ENCODE data around the gene SYNDIG1.

SYNDIG1 gene

GRCh38 chr20:24487240-24487639 lies 17.8 kb downstream of the SYNDIG1 start:
- Histone ChIP-seq H3K27me3 (ENCODE audit: insufficient read depth, poor library complexity, severe bottlenecking) (no peaks in the 10 kb centered on the region), H3K27ac (replicated peaks) (no peak overlapping the region), H3K4me3 (replicated peaks; ENCODE audit: insufficient read depth, low read length) (no peak overlapping the region)
- no peak for TF ChIP-seq POLR2AphosphoS5 (IDR thresholded peaks at IDR 0.05; ENCODE audit: low read depth)
- no peak for TF ChIP-seq GABPA (IDR thresholded peaks at IDR 0.05; ENCODE audit: low read depth)
- TF ChIP-seq, protein P1, sequence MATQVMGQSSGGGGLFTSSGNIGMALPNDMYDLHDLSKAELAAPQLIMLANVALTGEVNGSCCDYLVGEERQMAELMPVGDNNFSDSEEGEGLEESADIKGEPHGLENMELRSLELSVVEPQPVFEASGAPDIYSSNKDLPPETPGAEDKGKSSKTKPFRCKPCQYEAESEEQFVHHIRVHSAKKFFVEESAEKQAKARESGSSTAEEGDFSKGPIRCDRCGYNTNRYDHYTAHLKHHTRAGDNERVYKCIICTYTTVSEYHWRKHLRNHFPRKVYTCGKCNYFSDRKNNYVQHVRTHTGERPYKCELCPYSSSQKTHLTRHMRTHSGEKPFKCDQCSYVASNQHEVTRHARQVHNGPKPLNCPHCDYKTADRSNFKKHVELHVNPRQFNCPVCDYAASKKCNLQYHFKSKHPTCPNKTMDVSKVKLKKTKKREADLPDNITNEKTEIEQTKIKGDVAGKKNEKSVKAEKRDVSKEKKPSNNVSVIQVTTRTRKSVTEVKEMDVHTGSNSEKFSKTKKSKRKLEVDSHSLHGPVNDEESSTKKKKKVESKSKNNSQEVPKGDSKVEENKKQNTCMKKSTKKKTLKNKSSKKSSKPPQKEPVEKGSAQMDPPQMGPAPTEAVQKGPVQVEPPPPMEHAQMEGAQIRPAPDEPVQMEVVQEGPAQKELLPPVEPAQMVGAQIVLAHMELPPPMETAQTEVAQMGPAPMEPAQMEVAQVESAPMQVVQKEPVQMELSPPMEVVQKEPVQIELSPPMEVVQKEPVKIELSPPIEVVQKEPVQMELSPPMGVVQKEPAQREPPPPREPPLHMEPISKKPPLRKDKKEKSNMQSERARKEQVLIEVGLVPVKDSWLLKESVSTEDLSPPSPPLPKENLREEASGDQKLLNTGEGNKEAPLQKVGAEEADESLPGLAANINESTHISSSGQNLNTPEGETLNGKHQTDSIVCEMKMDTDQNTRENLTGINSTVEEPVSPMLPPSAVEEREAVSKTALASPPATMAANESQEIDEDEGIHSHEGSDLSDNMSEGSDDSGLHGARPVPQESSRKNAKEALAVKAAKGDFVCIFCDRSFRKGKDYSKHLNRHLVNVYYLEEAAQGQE (IDR thresholded peaks at IDR 0.05; ENCODE audit: insufficient replicate concordance, low read depth) = no peak
- TF ChIP-seq SPI1 (IDR thresholded peaks at IDR 0.05; ENCODE audit: borderline replicate concordance, low read depth) = no peak
- TF ChIP-seq, protein P2, sequence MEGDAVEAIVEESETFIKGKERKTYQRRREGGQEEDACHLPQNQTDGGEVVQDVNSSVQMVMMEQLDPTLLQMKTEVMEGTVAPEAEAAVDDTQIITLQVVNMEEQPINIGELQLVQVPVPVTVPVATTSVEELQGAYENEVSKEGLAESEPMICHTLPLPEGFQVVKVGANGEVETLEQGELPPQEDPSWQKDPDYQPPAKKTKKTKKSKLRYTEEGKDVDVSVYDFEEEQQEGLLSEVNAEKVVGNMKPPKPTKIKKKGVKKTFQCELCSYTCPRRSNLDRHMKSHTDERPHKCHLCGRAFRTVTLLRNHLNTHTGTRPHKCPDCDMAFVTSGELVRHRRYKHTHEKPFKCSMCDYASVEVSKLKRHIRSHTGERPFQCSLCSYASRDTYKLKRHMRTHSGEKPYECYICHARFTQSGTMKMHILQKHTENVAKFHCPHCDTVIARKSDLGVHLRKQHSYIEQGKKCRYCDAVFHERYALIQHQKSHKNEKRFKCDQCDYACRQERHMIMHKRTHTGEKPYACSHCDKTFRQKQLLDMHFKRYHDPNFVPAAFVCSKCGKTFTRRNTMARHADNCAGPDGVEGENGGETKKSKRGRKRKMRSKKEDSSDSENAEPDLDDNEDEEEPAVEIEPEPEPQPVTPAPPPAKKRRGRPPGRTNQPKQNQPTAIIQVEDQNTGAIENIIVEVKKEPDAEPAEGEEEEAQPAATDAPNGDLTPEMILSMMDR (IDR thresholded peaks at IDR 0.05; ENCODE audit: insufficient read depth, low read length) = no peak
- no peak for DNase-seq (ENCODE audit: low read depth in 1 of 2, low spot score in 1 of 2)

DNA sequence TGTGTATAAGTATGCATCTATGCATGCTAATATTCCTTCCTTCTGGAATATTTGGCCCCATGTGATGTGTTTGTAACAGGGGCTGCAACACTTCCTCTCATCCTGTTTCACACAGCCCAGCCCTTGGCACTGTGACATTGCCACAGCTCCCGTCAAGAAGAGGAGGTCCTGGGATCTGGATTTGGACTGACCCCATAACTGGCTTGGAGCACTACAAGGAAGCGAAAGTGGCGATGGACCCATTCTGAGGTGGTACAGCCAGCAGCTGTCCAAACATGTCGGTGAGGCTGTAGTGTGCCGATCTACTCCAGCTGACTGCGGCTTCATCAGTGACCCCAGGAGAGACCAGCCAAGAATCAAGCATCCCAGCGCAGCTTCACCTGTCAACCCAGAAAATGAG lies 18.2 kb downstream of the SYNDIG1 start:
- no peak for DNase-seq (ENCODE audit: low read depth in 1 of 2, low spot score in 1 of 2)
- no peak for TF ChIP-seq GABPA (IDR thresholded peaks at IDR 0.05; ENCODE audit: low read depth)
- TF ChIP-seq, protein P2 (IDR thresholded peaks at IDR 0.05; ENCODE audit: insufficient read depth, low read length) = no peak
- TF ChIP-seq, protein P1 (IDR thresholded peaks at IDR 0.05; ENCODE audit: insufficient replicate concordance, low read depth) = no peak
- no peak for TF ChIP-seq SPI1 (IDR thresholded peaks at IDR 0.05; ENCODE audit: borderline replicate concordance, low read depth)
- no peak for TF ChIP-seq POLR2AphosphoS5 (IDR thresholded peaks at IDR 0.05; ENCODE audit: low read depth)
- H3K27me3 ChIP-seq (ENCODE audit: insufficient read depth, poor library complexity, severe bottlenecking) = no peaks in the 10 kb centered on the region

GRCh38 chr20:24488064-24488799 lies 18.8 kb downstream of the SYNDIG1 start:
- no peak for DNase-seq (ENCODE audit: low read depth in 1 of 2, low spot score in 1 of 2)
- no peak overlapping the region for H3K4me3 ChIP-seq (replicated peaks; ENCODE audit: insufficient read depth, low read length)
- no peaks in the 10 kb centered on the region for H3K27me3 ChIP-seq (ENCODE audit: insufficient read depth, poor library complexity, severe bottlenecking)
- TF ChIP-seq, protein P1 (IDR thresholded peaks at IDR 0.05; ENCODE audit: insufficient replicate concordance, low read depth) = no peak
- TF ChIP-seq SPI1 (IDR thresholded peaks at IDR 0.05; ENCODE audit: borderline replicate concordance, low read depth) = no peak
- no peak for TF ChIP-seq GABPA (IDR thresholded peaks at IDR 0.05; ENCODE audit: low read depth)
- no peak for TF ChIP-seq POLR2AphosphoS5 (IDR thresholded peaks at IDR 0.05; ENCODE audit: low read depth)
- TF ChIP-seq, protein P2 (IDR thresholded peaks at IDR 0.05; ENCODE audit: insufficient read depth, low read length) = no peak
- H3K27ac ChIP-seq (replicated peaks) = no peak overlapping the region

More for the DNA sequence above, 18.2 kb downstream of the SYNDIG1 start:
- Histone ChIP-seq H3K27ac (replicated peaks) (no peak overlapping the region), H3K4me3 (replicated peaks; ENCODE audit: insufficient read depth, low read length) (no peak overlapping the region)
